SK-N-SH (cell line): ENCODE measurements around the gene ENTPD8. TPM values are rescaled to one million over a fixed set of nuclear protein-coding genes. Genes with fewer than 3 reads are reported as not detected.

Source experiments
- CTCF ChIA-PET: fragments of 300-600, 350-600 bp; formaldehyde crosslinking; extraction: SDS; loops from one replicate; lab custom pipeline; 2021; lab: Yijun Ruan, JAX
- POLR2A ChIA-PET: fragments of 350-600 bp; sonication (Branson Sonifier 250); formaldehyde crosslinking; extraction: SDS; loops from one replicate; lab custom pipeline; 2020; ENCODE audit warnings: antibody characterized with exemption, inconsistent platforms; lab: Yijun Ruan, JAX
- DNase-seq: peaks from one replicate; pipeline ENCODE4 v3.0.0; 2012
- H2AFZ ChIP-seq: fragments of 200-600 bp; sonication (generic); 2 replicates; pipeline ENCODE4 v1.8.1; 2016; ENCODE audit warnings: antibody characterized with exemption, mild to moderate bottlenecking, low read depth
- H3F3A ChIP-seq: fragments of 200-600 bp; sonication (generic); replicated peaks from 2 replicates; pipeline ENCODE3; 2016; ENCODE audit warnings: antibody characterized with exemption, mild to moderate bottlenecking; ENCODE audit not compliant: insufficient read depth
- H3K27ac ChIP-seq, 2 experiments: fragments of 200-500 bp in 1 of 2; fragments of 200-600 bp in 1 of 2; sonication (Bioruptor generic) in 1 of 2; sonication (generic), shearing (Covaris generic) in 1 of 2; 2 replicates each; pipeline versions ENCODE4 v1.5.1 to v1.6.1; 2014 to 2016; ENCODE audit warnings: low read depth in 2 of 2, inconsistent platforms in 1 of 2, low read length in 1 of 2, mild to moderate bottlenecking in 1 of 2, mixed read lengths in 1 of 2
- H3K27me3 ChIP-seq: fragments of 200-600 bp; sonication (generic), shearing (Covaris generic); 2 replicates; pipeline ENCODE4 v1.6.1; 2016; ENCODE audit warnings: mixed run types; ENCODE audit not compliant: insufficient read depth
- H3K36me3 ChIP-seq, 2 experiments: fragments of 200-500 bp in 1 of 2; fragments of 200-600 bp in 1 of 2; sonication (Bioruptor generic) in 1 of 2; sonication (generic) in 1 of 2; replicated peaks in 1 of 2; 2 replicates each; pipeline versions ENCODE3 to v1.5.1; 2014 to 2016; ENCODE audit warnings: low read length in 1 of 2, mild to moderate bottlenecking in 1 of 2; ENCODE audit not compliant: insufficient read depth in 2 of 2, control insufficient read depth in 1 of 2
- H3K4me1 ChIP-seq, 2 experiments: fragments of 200-500 bp in 1 of 2; fragments of 200-600 bp in 1 of 2; sonication (Bioruptor generic) in 1 of 2; sonication (generic), shearing (Covaris generic) in 1 of 2; 2 replicates each; pipeline versions ENCODE4 v1.5.1 to v1.6.1; 2014 to 2016; ENCODE audit warnings: low read depth in 1 of 2, low read length in 1 of 2, mixed run types in 1 of 2; ENCODE audit not compliant: insufficient read depth in 2 of 2, control insufficient read depth in 1 of 2
- H3K4me2 ChIP-seq: fragments of 200-600 bp; sonication (generic), shearing (Covaris generic); 2 replicates; pipeline ENCODE4 v1.6.1; 2017; ENCODE audit warnings: mixed run types
- H3K4me3 ChIP-seq, 2 experiments: fragments of 200-500 bp in 1 of 2; fragments of 200-600 bp in 1 of 2; sonication (Bioruptor generic) in 1 of 2; sonication (generic), shearing (Covaris generic) in 1 of 2; 2 replicates each; pipeline versions ENCODE4 v1.5.1 to v1.8.1; 2014 to 2016; ENCODE audit warnings: low read depth in 2 of 2, inconsistent platforms in 1 of 2, low read length in 1 of 2, mild to moderate bottlenecking in 1 of 2, mixed read lengths in 1 of 2, moderate library complexity in 1 of 2
- H3K79me2 ChIP-seq: fragments of 200-600 bp; sonication (generic); 2 replicates; pipeline ENCODE4 v1.8.1; 2017; ENCODE audit warnings: mild to moderate bottlenecking; ENCODE audit not compliant: insufficient read depth
- H3K9ac ChIP-seq: fragments of 200-600 bp; sonication (generic); 2 replicates; pipeline ENCODE4 v1.6.1; 2017; ENCODE audit warnings: mixed run types
- H3K9me2 ChIP-seq: fragments of 200-600 bp; sonication (generic); 2 replicates; pipeline ENCODE4 v1.6.1; 2017; ENCODE audit warnings: mixed run types
- H3K9me3 ChIP-seq: fragments of 200-600 bp; sonication (generic); 2 replicates; pipeline ENCODE4 v1.6.1; 2017; ENCODE audit warnings: mixed run types, mild to moderate bottlenecking, moderate library complexity
- H4K20me1 ChIP-seq: fragments of 200-600 bp; sonication (generic); 2 replicates; pipeline ENCODE4 v1.6.1; 2017; ENCODE audit warnings: mild to moderate bottlenecking, mixed run types; ENCODE audit not compliant: insufficient read depth
- CHD2 ChIP-seq: fragments of 150-350 bp; IDR thresholded peaks from 2 replicates; pipeline ENCODE4 v1.6.1; 2018; ENCODE audit warnings: low read length; ENCODE audit not compliant: partially characterized antibody
- ELF1 ChIP-seq: IDR thresholded peaks from 2 replicates; pipeline ENCODE4 v1.4.0; 2012
- EP300 ChIP-seq, 2 experiments: IDR thresholded peaks; 2 replicates each; pipeline versions ENCODE4 v1.4.0 to v1.6.1; 2012; ENCODE audit warnings: borderline replicate concordance in 1 of 2, low read depth in 1 of 2, low read length in 1 of 2
- FOXJ3 ChIP-seq: sonication (generic); formaldehyde crosslinking; IDR thresholded peaks from 2 replicates; pipeline ENCODE4 v1.5.1; 2020; ENCODE audit warnings: mild to moderate bottlenecking, missing genetic modification reagents
- FOXM1 ChIP-seq: IDR thresholded peaks from 2 replicates; pipeline ENCODE4 v1.4.0; 2012; ENCODE audit warnings: low read depth, mild to moderate bottlenecking
- MAX ChIP-seq: IDR thresholded peaks from 2 replicates; pipeline ENCODE4 v1.4.0; 2012; ENCODE audit warnings: low read depth
- NRF1 ChIP-seq: IDR thresholded peaks from 2 replicates; pipeline ENCODE4 v1.6.1; 2012; ENCODE audit warnings: low read depth, mild to moderate bottlenecking, low read length
- PBX3 ChIP-seq: IDR thresholded peaks from 2 replicates; pipeline ENCODE4; 2012
- RAD21 ChIP-seq: IDR thresholded peaks from 2 replicates; pipeline ENCODE4 v1.6.1; 2012; ENCODE audit warnings: mild to moderate bottlenecking, low read length
- RFX5 ChIP-seq: IDR thresholded peaks from 2 replicates; pipeline ENCODE4 v1.6.1; 2012; ENCODE audit warnings: mild to moderate bottlenecking, improper control_type of control experiment, low read length
- SIN3A ChIP-seq: IDR thresholded peaks from 2 replicates; pipeline ENCODE4 v1.6.1; 2012; ENCODE audit warnings: low read depth, mild to moderate bottlenecking, low read length, moderate library complexity, borderline replicate concordance
- SMC3 ChIP-seq: IDR thresholded peaks from 2 replicates; pipeline ENCODE4 v1.6.1; 2012; ENCODE audit warnings: low read depth, low read length, improper control_type of control experiment
- TAF1 ChIP-seq: IDR thresholded peaks from 2 replicates; pipeline ENCODE4 v1.6.1; 2012; ENCODE audit warnings: low read depth, mild to moderate bottlenecking, low read length, moderate library complexity, borderline replicate concordance
- TCF12 ChIP-seq: IDR thresholded peaks from 2 replicates; pipeline ENCODE4 v1.4.0; 2012
- TEAD4 ChIP-seq: IDR thresholded peaks from 2 replicates; pipeline ENCODE4 v1.4.0; 2012; ENCODE audit warnings: mild to moderate bottlenecking, borderline replicate concordance; ENCODE audit not compliant: insufficient read depth
- YY1 ChIP-seq: IDR thresholded peaks from 2 replicates; pipeline ENCODE4 v1.4.0; 2012; ENCODE audit warnings: low read depth, mild to moderate bottlenecking
- ZBTB33 ChIP-seq: IDR thresholded peaks from 2 replicates; pipeline ENCODE4 v1.4.0; 2012; ENCODE audit warnings: low read depth, borderline replicate concordance
- WGBS: methylation state at CpG from one replicate; pipeline ENCODE4 v1.1.6; 2017; ENCODE audit warnings: low lambda C conversion rate; 5-methylcytosine and 5-hydroxymethylcytosine counted together
- polyA plus RNA-seq, 3 experiments: library from polyadenylated mRNA; depleted of rRNA; stranded (reverse); fragments of >200 nt; gene quantifications; 2 replicates each; pipeline ENCODE4 v1.2.3, GENCODE V29; 2012

Gene ENTPD8
- polyA plus RNA-seq, 1 of the 3 experiments (the other 2 are of a cell fraction) = 0.30 TPM

- ChIA-PET POLR2A (no interaction called here), CTCF (interaction anchor here (1.1 to 7.0 kb wide), 3 partner anchors 9 to 12 kb away, joined by 3 to 27 read pairs (median 25); partner anchors contain the start of genes EXD3 and NOXA1)
- Histone ChIP-seq H3K9me2 (no peaks in the 10 kb centered on the region), H3K4me2 (no peak overlapping the region), H3K9me3 (no peaks in the 10 kb centered on the region), H3K27ac (no peak overlapping the region), H3K27me3 (no peaks in the 10 kb centered on the region), H2AFZ (no peak overlapping the region), H3K4me1 (peaks cover 4 to 8% of the 10 kb centered on the region in 2 experiments; a peak in 2 of 4 replicates), H4K20me1 (no peaks in the 10 kb centered on the region), H3K79me2 (no peaks in the 10 kb centered on the region), H3K9ac (no peak overlapping the region), H3K36me3 (no peaks in the 10 kb centered on the region), H3F3A (no peaks in the 10 kb centered on the region), H3K4me3 (no peak overlapping the region)
- DNase-seq = no peak
- WGBS = 87% methylated on average over 11 of the region's 19 CpGs
- TF ChIP-seq EP300 (IDR thresholded peaks at IDR 0.05; ENCODE audit: borderline replicate concordance in 1 of 2, low read depth in 1 of 2, low read length in 1 of 2) (no peak), NRF1 (no peak), PBX3 (no peak), SMC3 (no peak), RFX5 (no peak), TEAD4 (no peak), TCF12 (no peak), FOXJ3 (CRISPR knock-in tag) (no peak)
These were observed 7.7 kb downstream of the ENTPD8 start for GRCh38 chr9:137433349-137433915.

GRCh38 chr9:137432687-137433348 lies 8.3 kb downstream of the ENTPD8 start:
- DNase-seq = no peak
- no peaks in the 10 kb centered on the region for H3K79me2 ChIP-seq
- no peaks in the 10 kb centered on the region for H3K36me3 ChIP-seq
- H3K9ac ChIP-seq = no peak overlapping the region
- no peak overlapping the region for H3K4me3 ChIP-seq
- H3K9me3 ChIP-seq = no peaks in the 10 kb centered on the region
- ChIA-PET POLR2A (no interaction called here), CTCF (interaction anchor here (0.9 to 7.0 kb wide), 5 partner anchors 9 to 146 kb away, joined by 3 to 27 read pairs (median 4); partner anchors contain the start of genes EXD3 and NOXA1)
- WGBS = 87% methylated on average over 3 of the region's 20 CpGs
- no peak overlapping the region for H3K4me2 ChIP-seq
- no peak overlapping the region for H3K27ac ChIP-seq
- peaks cover 4 to 8% of the 10 kb centered on the region in 2 experiments; a peak in 2 of 4 replicates for H3K4me1 ChIP-seq
- no peak overlapping the region for H2AFZ ChIP-seq
- TF ChIP-seq RAD21 (no peak), YY1 (no peak), ZBTB33 (no peak), TAF1 (no peak), TCF12 (no peak), SIN3A (no peak), MAX (no peak), CHD2 (no peak), FOXM1 (no peak), ELF1 (no peak)
- H3K27me3 ChIP-seq = no peaks in the 10 kb centered on the region
- H3K9me2 ChIP-seq = no peaks in the 10 kb centered on the region
- no peaks in the 10 kb centered on the region for H4K20me1 ChIP-seq
- no peaks in the 10 kb centered on the region for H3F3A ChIP-seq
